Fibroblast of lung (primary cell): ENCODE data around the gene UCK2.

ENCODE experiments used
- EZH2 ChIP-seq: IDR thresholded peaks from 2 replicates; pipeline ENCODE4 v1.5.1; 2012; ENCODE audit warnings: low read length, control low read depth, mild to moderate bottlenecking; ENCODE audit errors: missing control alignments
- TF ChIP-seq, protein P1 (sequence below), 2 donors: IDR thresholded peaks in 1 of 2; conservative IDR thresholded peaks in 1 of 2; 1 replicate in 1 of 2; 2 replicates in 1 of 2; pipeline ENCODE4 v1.5.1; 2011 to 2012; ENCODE audit warnings: low read length in 2 of 2, control low read depth in 1 of 2, inconsistent platforms in 1 of 2, low read depth in 1 of 2, mild to moderate bottlenecking in 1 of 2

DNA sequence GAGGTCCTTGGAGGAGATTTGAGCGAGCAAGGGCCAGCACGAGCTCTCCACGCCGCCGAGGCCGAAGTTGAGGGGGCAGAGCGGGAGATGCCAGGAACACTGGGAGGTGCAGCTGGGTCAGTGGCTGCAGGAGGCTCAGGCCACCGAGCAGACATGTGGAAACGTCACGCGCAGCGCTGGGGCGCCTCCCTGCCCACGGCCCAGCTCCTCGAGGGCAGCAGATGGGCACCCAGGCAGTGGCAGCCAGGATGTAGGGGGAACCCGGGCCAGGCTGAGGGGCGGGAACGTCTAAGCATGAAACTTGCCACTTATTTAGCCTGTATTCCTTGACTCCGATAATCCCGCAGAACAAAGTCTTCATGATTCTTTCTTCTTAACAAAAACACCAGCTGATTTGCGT is 114.1 kb downstream of the UCK2 start:
- TF ChIP-seq, protein P1, sequence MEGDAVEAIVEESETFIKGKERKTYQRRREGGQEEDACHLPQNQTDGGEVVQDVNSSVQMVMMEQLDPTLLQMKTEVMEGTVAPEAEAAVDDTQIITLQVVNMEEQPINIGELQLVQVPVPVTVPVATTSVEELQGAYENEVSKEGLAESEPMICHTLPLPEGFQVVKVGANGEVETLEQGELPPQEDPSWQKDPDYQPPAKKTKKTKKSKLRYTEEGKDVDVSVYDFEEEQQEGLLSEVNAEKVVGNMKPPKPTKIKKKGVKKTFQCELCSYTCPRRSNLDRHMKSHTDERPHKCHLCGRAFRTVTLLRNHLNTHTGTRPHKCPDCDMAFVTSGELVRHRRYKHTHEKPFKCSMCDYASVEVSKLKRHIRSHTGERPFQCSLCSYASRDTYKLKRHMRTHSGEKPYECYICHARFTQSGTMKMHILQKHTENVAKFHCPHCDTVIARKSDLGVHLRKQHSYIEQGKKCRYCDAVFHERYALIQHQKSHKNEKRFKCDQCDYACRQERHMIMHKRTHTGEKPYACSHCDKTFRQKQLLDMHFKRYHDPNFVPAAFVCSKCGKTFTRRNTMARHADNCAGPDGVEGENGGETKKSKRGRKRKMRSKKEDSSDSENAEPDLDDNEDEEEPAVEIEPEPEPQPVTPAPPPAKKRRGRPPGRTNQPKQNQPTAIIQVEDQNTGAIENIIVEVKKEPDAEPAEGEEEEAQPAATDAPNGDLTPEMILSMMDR (conservative IDR thresholded peaks at IDR 0.05 in 1 of 2, IDR thresholded peaks at IDR 0.05 in 1 of 2; ENCODE audit: low read depth in 1 of 2, low read length in 2 of 2), result no peak
- no peak for TF ChIP-seq EZH2
